Renal pelvis (tissue), 4 donors: ENCODE results near the gene CYS1. TPM values are rescaled to one million over a fixed set of nuclear protein-coding genes. Genes with fewer than 3 reads are reported as not detected.

ENCODE experiments used
- DNase-seq: peaks from one replicate; pipeline ENCODE4 v3.0.0-alpha.2; 2013
- polyA plus RNA-seq, 3 donors: library from polyadenylated mRNA; unstranded; fragments of 120-200 nt; gene quantifications; one replicate each; pipeline ENCODE4 v1.2.1, GENCODE V29; 2013; ENCODE audit not compliant: insufficient read length in 3 of 3

Gene CYS1
- polyA plus RNA-seq, 3 donors = 111 to 118 (median 116) TPM

GRCh38 chr2:10053351-10053750 lies 26.9 kb downstream of the CYS1 start:
- DNase-seq = no peak

- DNase-seq = no peak
These were observed 28.0 kb downstream of the CYS1 start for GRCh38 chr2:10052216-10052615.

DNA sequence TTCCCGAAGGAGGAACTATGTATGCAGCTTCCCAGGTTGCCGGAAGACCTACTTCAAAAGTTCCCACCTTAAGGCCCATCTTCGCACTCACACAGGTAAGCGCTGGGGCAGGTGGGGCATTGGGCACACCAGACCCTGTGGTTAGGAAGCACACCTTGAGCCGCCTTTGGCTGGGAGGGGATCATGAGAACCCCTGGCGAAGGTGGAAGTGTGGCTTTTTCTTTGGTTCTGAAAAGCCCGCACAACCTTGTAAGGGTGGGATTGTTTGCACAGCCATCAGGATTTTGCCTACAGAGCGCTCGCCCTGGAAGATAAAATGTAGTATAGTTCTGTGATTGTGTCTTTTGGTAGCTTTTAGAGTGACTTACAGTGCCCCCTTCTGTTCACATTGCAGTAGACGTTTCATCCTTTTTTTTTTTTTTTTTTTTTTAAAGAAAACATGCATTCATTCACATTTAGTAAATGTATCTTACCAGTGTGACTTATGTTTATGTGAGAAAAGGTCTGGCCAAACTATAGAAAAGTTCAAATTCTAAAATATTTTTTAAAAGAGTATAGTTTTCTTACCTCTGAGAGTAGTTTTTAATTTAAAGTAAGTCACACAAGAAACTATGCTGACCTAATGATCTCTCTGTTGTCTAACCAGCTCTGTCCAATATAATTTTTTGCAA lies 31.6 kb downstream of the CYS1 start:
- DNase-seq = peak; percentile 59

- DNase-seq = no peak
These were observed 32.4 kb downstream of the CYS1 start for GRCh38 chr2:10047616-10048500.

DNA sequence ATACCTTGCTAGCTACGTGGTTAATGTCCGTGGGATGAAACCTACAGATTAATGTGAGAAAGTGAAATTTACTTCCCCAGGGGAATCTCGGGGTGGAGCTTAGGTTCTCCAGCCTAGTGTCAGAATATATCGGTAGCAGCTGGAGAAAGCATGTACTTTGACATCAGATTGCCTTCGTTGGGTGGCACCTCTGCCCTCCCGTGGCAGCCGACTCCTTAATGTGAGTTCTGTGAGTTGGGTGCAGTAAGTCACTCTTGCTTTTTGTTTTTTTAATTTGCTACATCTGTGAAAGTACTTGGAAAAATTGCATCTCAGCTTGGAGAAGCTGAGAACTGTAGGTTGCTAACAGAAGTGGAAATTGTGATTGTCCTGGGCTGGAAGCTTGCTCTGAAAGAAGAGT lies 33.3 kb downstream of the CYS1 start:
- no peak for DNase-seq

GRCh38 chr2:10045561-10046355 lies 34.5 kb downstream of the CYS1 start:
- DNase-seq = no peak

DNA sequence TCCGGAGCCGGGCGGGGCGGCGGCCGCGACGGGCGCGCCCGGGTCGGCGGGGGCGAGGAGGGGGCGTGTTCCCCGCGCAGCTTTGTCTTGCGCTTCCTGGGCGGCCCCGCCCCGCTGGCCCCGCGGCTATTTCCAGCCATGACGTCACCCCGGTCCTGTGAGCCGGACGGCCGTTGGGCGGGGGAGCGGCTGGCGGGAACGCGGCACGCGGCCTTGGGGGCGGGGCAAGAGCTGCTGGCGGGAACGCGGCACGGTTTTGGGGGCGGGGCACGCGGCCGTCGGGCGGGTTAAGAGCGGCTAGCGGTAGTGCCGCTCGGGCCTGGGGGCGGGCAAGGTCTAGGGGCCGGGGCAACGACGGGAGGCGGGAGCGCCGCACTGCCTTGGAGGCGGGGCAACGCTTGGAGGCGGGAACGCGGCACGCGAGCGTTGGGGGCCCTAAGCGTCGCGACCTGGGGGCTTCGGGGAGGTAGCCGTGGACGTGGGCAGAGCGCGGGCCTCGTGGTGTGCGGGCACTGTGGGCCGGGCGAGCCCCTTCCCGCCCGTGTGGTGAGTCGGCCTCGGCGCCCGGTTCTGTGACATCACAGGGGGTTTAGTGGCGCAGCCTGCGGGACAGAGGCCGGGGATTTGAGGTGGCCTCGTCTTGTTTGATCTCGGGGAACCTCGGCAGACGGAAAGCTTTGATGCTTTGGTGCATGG lies 36.2 kb downstream of the CYS1 start:
- DNase-seq = peak; percentile 93

GRCh38 chr2:10043256-10043905 lies 36.8 kb downstream of the CYS1 start, which contains the start of gene KLF11:
Gene KLF11, plus strand, starts transcription at chr2:10043550. Its CDS starts 167 bp downstream, at chr2:10043717.
- DNase-seq = peak; percentile 94

GRCh38 chr2:10042301-10043161 lies 37.7 kb downstream of the CYS1 start:
- DNase-seq = peak; percentile 83

DNA sequence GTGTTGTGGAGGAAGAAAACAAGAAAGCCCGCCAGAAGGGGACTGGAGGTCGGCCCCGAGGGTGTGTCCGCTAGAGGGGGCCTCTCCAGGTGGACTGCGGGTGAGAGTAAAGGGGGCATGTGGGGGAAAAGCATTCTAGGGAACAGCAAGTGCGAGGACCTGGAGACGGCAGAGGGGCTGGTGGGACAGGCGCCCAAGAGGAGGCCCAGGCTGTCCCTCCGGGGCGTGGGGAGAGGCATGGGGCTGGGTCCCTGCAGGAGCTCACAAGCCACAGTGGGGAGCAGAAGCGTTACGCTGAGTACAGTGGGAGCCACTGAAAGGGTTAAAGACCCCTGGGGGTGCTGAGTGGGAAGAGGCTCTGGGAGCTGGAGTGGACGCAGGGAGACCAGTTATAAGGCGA lies 38.5 kb downstream of the CYS1 start:
- DNase-seq = no peak

GRCh38 chr2:10039658-10040410 lies 40.4 kb downstream of the CYS1 start:
- no peak for DNase-seq

GRCh38 chr2:10038716-10039115 lies 41.5 kb downstream of the CYS1 start:
- no peak for DNase-seq

DNA sequence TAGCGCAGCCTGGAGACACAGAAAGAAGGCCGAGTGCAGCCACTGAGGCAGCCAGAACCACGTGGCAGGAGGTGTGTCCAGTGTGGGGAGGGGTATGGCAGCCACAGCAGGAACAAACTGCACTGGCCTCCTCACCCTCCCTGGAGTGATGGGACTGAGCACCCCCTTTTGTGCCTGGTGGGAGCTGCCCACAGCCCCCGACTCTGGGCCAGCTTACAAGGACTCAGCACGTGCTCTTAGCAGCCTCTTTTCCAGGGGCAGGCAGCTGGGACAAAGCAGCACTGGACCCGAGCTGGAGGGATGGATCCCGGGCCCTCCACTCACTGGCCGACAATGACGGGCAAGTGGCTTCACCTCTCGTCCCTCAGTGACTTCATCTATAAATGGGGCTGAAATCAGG lies 42.1 kb downstream of the CYS1 start:
- DNase-seq = no peak

DNA sequence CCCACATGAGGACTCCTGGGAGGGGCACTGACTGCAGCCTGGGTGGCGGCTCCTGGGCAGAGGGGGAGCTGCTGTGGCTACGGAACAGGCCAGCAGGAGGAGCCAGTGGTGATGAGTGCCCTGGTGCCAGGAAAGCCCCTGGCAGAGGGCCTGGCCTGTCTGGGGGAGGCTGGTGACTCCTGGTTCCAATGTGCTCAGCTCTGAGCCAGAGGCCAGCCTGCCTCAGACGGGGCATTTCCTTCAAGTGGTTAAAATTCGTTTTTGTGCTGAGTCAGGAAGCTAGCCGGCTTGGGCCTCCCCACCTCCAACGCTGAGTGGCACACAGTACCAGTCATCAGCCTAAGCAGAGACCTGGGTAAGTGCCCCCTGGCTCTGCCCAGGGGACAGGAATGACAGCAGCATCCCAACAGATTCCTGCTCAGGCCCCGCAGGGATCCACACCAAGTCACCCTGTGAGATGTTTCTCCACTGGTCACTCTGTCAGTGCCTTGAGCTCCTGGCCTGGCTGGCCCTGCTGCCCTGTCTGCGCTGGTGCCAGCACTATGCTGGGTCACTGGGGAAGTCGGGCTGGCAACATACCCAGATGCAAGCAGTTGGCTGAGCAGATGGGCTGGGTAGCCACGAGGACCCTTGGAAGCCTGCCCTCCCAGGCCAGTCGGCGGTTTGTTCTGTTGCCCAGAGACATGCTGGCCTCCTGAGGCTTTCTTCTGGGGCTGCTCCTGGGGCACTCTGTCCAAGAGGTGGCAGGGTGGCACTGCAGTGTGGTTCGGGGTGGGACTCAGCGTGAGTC lies 43.9 kb downstream of the CYS1 start:
- no peak for DNase-seq

DNA sequence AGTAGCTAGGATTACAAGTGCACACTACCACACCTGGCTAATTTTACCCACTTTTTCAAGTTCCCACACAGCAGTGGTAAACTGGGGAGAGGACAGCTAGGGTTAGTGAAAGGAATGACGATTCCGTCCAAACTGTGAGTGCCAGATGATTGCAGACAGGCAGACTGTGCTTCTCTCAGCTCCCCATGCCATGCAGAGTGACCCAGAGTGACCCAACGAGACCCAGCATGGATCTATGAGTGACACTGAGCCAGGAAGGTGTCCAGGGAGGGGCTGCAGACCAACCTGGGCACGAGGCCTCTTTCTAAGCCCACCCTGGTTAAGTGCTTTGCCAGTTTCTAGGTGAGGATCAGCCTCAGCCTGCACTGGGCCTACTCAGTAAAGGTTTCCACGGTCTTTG lies 44.6 kb downstream of the CYS1 start:
- no peak for DNase-seq

GRCh38 chr2:10035053-10035422 lies 45.2 kb downstream of the CYS1 start:
- DNase-seq = no peak

GRCh38 chr2:10034333-10035052 lies 45.7 kb downstream of the CYS1 start:
- no peak for DNase-seq
